ENCODE measurements around the gene FAM47E.
"Not testable (repeated sequence)": the region's sequence is repeated elsewhere in the genome, so short reads cannot be mapped to it uniquely, and the experiment has no call there.

FAM47E gene

GRCh38 chr4:76232681-76233080 is 18.8 kb upstream of the FAM47E start:
- DNase-seq, result no peak

- no peak for DNase-seq
These were observed 18.4 kb upstream of the FAM47E start for GRCh38 chr4:76233083-76233482.

- DNase-seq, result no peak
These were observed 18.0 kb upstream of the FAM47E start for GRCh38 chr4:76233529-76233928.

- DNase-seq, result no peak
These were observed 17.4 kb upstream of the FAM47E start for GRCh38 chr4:76233967-76234678.

- DNase-seq, result no peak
These were observed 16.9 kb upstream of the FAM47E start for GRCh38 chr4:76234679-76235044.

GRCh38 chr4:76235407-76235806 is 16.1 kb upstream of the FAM47E start:
- DNase-seq, result no peak

- no peak for DNase-seq
These were observed 15.6 kb upstream of the FAM47E start for GRCh38 chr4:76235915-76236314.

GRCh38 chr4:76238236-76238635 is 13.3 kb upstream of the FAM47E start:
- DNase-seq, result no peak

GRCh38 chr4:76238701-76239100 is 12.8 kb upstream of the FAM47E start:
- no peak for DNase-seq

GRCh38 chr4:76240236-76240635 is 11.3 kb upstream of the FAM47E start:
- DNase-seq, result no peak

- DNase-seq, result not testable (repeated sequence)
These were observed 7.6 kb upstream of the FAM47E start for GRCh38 chr4:76243877-76244276.

GRCh38 chr4:76246025-76246424 is 5.5 kb upstream of the FAM47E start:
- DNase-seq, result no peak

- no peak for DNase-seq
These were observed 4.7 kb upstream of the FAM47E start for GRCh38 chr4:76246852-76247251.

GRCh38 chr4:76250962-76251361 is 559 bp upstream of the FAM47E start:
- no peak for DNase-seq

- no peak for DNase-seq
These were observed 741 bp downstream of the FAM47E start for GRCh38 chr4:76252271-76252653.

- no peak for DNase-seq
These were observed 2.0 kb downstream of the FAM47E start for GRCh38 chr4:76253511-76253910.

GRCh38 chr4:76256032-76256431 is 4.5 kb downstream of the FAM47E start:
- no peak for DNase-seq

- DNase-seq, result no peak
These were observed 5.4 kb downstream of the FAM47E start for GRCh38 chr4:76256968-76257367.

- no peak for DNase-seq
These were observed 6.3 kb downstream of the FAM47E start for GRCh38 chr4:76257824-76258223.

- no peak for DNase-seq
These were observed 9.1 kb downstream of the FAM47E start for GRCh38 chr4:76260571-76260970.

- no peak for DNase-seq
These were observed 14.2 kb downstream of the FAM47E start for GRCh38 chr4:76265631-76266218.

GRCh38 chr4:76266627-76267026 is 15.1 kb downstream of the FAM47E start:
- DNase-seq, result no peak

GRCh38 chr4:76267811-76268210 is 16.3 kb downstream of the FAM47E start:
- DNase-seq, result no peak

- no peak for DNase-seq
These were observed 19.0 kb downstream of the FAM47E start for GRCh38 chr4:76270244-76271175.
